Bronchial epithelial cell (primary cell): ENCODE measurements around the gene SLCO2B1. TPM values are rescaled to one million over a fixed set of nuclear protein-coding genes. Genes with fewer than 3 reads are reported as not detected.

Experiments used
- DNase-seq: peaks from one replicate; pipeline ENCODE4 v3.0.0-alpha.2; 2010; ENCODE audit warnings: low read depth
- FAIRE-seq: peaks from 2 replicates; lab custom pipeline; 2011; peaks lifted over from hg19 to GRCh38; lab: Jason Lieb, UNC
- H3K27me3 ChIP-seq: 2 replicates; pipeline ENCODE4 v1.5.1; 2011; ENCODE audit warnings: low read length; ENCODE audit not compliant: control insufficient read depth, insufficient read depth
- H3K36me3 ChIP-seq: 2 replicates; pipeline ENCODE4 v1.5.1; 2011; ENCODE audit warnings: low read length; ENCODE audit not compliant: control insufficient read depth, insufficient read depth
- H3K4me3 ChIP-seq: 2 replicates; pipeline ENCODE4 v1.5.1; 2011; ENCODE audit warnings: mild to moderate bottlenecking, low read depth, low read length, control low read depth
- total RNA-seq: library from RNA; depleted of rRNA; stranded (reverse); fragments of >200 nt; gene quantifications from 2 replicates; pipeline ENCODE4 v1.2.1, GENCODE V29; 2014
- TF ChIP-seq, protein P1 (sequence below): IDR thresholded peaks from 2 replicates; pipeline ENCODE4 v1.5.1; 2011; ENCODE audit warnings: mild to moderate bottlenecking, moderate library complexity, low read length, control low read depth, inconsistent platforms; ENCODE audit not compliant: insufficient read depth, severe bottlenecking

SLCO2B1 gene
- total RNA-seq, 1 donor from 2014 or later: not detected

DNA sequence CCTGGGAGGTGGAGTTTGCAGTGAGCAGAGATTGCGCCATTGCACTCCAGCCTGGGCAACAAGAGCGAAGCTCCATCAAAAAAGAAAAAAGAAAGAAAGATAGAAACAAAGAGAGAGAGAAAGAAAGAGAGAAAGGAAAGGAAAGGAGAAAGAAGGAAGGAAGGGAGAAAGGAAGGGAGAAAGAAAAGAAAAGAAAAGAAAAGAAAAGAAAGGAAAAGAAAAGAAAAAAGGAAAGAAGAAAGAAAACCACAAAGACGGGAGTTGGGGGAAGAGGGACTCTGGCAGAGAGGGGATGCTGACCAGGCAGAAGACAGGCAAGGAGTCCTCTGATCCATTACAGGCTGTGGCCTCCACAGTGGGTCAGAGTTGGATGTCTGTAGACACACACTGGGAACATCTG is 18.8 kb upstream of the SLCO2B1 start:
- no peaks in the 10 kb centered on the region for H3K36me3 ChIP-seq
- FAIRE-seq (no peak), DNase-seq (no peak)
- no peaks in the 10 kb centered on the region for H3K27me3 ChIP-seq
- TF ChIP-seq, protein P1, sequence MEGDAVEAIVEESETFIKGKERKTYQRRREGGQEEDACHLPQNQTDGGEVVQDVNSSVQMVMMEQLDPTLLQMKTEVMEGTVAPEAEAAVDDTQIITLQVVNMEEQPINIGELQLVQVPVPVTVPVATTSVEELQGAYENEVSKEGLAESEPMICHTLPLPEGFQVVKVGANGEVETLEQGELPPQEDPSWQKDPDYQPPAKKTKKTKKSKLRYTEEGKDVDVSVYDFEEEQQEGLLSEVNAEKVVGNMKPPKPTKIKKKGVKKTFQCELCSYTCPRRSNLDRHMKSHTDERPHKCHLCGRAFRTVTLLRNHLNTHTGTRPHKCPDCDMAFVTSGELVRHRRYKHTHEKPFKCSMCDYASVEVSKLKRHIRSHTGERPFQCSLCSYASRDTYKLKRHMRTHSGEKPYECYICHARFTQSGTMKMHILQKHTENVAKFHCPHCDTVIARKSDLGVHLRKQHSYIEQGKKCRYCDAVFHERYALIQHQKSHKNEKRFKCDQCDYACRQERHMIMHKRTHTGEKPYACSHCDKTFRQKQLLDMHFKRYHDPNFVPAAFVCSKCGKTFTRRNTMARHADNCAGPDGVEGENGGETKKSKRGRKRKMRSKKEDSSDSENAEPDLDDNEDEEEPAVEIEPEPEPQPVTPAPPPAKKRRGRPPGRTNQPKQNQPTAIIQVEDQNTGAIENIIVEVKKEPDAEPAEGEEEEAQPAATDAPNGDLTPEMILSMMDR: no peak
- H3K4me3 ChIP-seq: no peak overlapping the region

DNA sequence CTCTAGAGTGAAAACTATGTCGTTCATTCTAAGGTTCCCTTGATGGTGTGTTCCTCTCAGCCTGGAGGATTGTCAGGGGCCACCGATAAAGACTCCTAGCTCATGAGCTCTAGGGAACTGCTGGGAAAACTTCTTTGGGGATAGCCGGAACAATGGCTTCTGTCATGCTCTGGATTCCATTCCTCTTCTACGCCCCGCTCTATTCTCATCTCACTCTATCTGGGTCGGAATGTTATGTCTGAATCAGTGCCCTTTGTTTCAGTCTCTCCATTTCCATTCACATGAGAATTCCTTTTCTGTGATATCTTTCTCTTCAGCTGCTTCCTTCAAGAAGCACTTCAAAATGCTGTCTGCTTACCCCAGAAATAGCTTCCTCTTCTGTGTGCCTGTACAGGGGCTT is 16.9 kb upstream of the SLCO2B1 start:
- Histone ChIP-seq H3K4me3 (no peak overlapping the region), H3K36me3 (no peaks in the 10 kb centered on the region), H3K27me3 (no peaks in the 10 kb centered on the region)
- no peak for DNase-seq
- TF ChIP-seq, protein P1: no peak
- FAIRE-seq: no peak

DNA sequence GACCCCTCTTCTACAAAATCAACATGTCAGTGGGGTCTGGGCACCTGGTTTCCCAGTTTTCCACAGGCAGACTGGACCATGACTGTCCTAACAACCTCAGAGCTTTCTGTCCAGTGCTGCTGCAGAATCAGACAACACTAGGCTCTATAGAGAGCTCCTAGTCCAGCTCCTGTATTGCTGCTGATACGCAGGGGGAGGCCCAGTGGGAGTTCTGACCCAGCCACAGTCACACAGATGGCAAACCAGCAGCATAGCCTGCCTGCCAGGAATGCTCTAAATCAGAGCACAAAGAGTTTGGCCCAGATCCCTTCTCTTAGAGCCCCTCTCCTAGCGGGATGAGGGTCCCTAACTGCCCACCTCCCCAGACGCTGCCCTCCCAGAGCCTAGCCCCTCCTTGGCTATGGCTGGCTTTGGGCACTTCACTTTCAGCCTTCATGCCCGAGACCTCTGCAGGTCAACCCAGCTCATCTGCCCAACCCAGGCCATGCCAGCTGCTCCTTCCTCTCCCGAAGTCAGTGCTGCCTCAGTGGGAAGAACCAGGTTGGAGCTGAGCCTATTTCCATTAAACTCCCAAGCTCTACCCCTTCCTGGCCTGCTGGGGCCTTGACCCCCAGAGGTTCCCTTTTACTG is 15.8 kb upstream of the SLCO2B1 start:
- DNase-seq (no peak), FAIRE-seq (no peak)
- H3K4me3 ChIP-seq: no peak overlapping the region
- no peaks in the 10 kb centered on the region for H3K27me3 ChIP-seq
- no peaks in the 10 kb centered on the region for H3K36me3 ChIP-seq
- TF ChIP-seq, protein P1: no peak

DNA sequence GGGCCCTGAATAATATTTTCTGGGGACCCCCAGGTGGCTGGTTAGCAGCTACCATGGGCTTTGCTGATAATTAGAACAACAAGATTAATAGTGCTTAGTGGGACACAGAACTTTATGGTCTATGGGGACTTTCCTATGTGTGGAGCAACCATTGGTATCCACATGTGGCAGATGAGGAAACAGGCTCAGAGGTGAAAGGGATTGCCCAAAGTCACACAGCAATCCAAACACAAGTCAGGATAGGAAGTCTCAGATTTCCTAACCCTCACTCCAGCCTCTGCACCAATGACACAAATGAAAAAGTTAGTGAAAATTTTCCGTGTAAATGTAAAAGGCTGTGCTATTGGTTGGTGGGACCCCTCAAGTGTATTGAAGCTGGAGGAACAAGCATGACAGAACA is 15.3 kb upstream of the SLCO2B1 start:
- no peak for FAIRE-seq
- TF ChIP-seq, protein P1: no peak
- no peak for DNase-seq
- Histone ChIP-seq H3K27me3 (no peaks in the 10 kb centered on the region), H3K36me3 (no peaks in the 10 kb centered on the region), H3K4me3 (no peak overlapping the region)

DNA sequence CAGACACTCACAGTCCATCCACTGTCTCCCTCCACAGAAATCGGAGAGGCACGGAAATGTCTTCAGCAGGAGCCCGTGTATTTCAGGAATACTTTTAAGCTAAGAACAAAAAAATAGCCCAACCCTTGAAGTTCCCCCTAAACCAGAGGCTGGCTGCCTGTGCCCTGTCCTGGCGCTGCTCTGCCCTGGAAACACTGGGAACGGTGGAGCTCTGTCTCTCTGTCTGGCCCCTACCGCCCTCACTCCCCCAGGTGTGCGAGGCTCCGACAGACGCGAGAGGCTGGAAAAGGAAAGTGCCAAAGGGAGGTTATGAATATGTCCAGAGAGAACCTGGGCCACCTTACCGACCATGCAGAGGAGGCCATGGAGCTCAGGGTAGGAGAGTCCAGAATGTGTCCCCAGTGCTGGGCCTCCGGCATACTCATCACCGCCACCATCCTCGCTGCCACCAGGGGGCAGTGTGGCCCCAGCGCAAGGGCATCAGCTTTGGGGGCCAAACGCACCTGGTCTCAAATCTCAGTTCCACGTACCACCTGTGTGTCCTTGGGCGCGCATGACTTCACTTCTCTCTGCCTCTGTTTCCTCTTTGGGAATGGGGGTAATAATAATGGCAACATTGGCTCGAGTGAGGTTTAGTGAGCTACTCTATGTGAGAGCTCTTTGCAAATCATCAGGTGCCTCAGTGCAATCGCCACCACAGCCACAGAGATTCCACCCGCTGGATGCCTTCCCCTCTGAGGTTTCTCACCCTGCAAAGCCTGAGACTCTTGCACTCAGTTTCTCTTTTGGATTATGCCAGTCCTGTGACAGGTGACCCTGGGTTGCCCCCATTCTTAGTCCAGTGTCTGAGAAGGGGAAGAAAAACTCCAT is 10.4 kb upstream of the SLCO2B1 start:
- TF ChIP-seq, protein P1: peak; percentile 98
- peak; percentile 8 for DNase-seq
- Histone ChIP-seq H3K27me3 (no peaks in the 10 kb centered on the region), H3K36me3 (no peaks in the 10 kb centered on the region), H3K4me3 (no peak overlapping the region)
- no peak for FAIRE-seq
